Neural cell (in vitro differentiated cells): ENCODE results near the gene POLDIP2. TPM values are rescaled to one million over a fixed set of nuclear protein-coding genes. Genes with fewer than 3 reads are reported as not detected.

ENCODE experiments used
- H2AFZ ChIP-seq: fragments of 200-600, 300-800 bp; sonication (generic), shearing (Covaris generic); 2 replicates; pipeline ENCODE4 v1.6.0; 2014; ENCODE audit warnings: low read depth, mild to moderate bottlenecking, antibody characterized with exemption, low read length, moderate library complexity
- H3F3A ChIP-seq: fragments of 200-600 bp; shearing (Covaris generic); 2 replicates; pipeline ENCODE4 v1.6.1; 2016; ENCODE audit warnings: mild to moderate bottlenecking, moderate library complexity, mixed read lengths, antibody characterized with exemption, low read length; ENCODE audit not compliant: insufficient read depth, poor library complexity, severe bottlenecking
- H3K27ac ChIP-seq: fragments of 200-600, 300-800 bp; sonication (generic), shearing (Covaris generic); 2 replicates; pipeline ENCODE4 v1.5.1; 2014; ENCODE audit warnings: mild to moderate bottlenecking, low read length, moderate library complexity
- H3K27me3 ChIP-seq: fragments of 300-800, 200-600 bp; sonication (generic), shearing (Covaris generic); 2 replicates; pipeline ENCODE4 v1.6.0; 2014; ENCODE audit warnings: mild to moderate bottlenecking, low read depth, low read length, moderate library complexity; ENCODE audit not compliant: insufficient read depth
- H3K36me3 ChIP-seq: fragments of 300-800, 200-600 bp; sonication (generic), shearing (Covaris generic); 2 replicates; pipeline ENCODE4 v1.5.1; 2014; ENCODE audit warnings: mild to moderate bottlenecking, antibody characterized with exemption, low read length, moderate library complexity; ENCODE audit not compliant: insufficient read depth
- H3K4me2 ChIP-seq: fragments of 300-800, 200-600 bp; sonication (generic), shearing (Covaris generic); 2 replicates; pipeline ENCODE4 v1.6.0; 2014; ENCODE audit warnings: mild to moderate bottlenecking, low read length
- H3K4me3 ChIP-seq: fragments of 300-800, 200-600 bp; sonication (generic), shearing (Covaris generic); 2 replicates; pipeline ENCODE4 v1.5.1; 2014; ENCODE audit warnings: mild to moderate bottlenecking, low read length, moderate library complexity
- H3K79me2 ChIP-seq: fragments of 200-600 bp; shearing (Covaris generic); replicated peaks from 2 replicates; pipeline ENCODE4 v1.6.0; 2014; ENCODE audit warnings: mild to moderate bottlenecking, low read length, moderate library complexity; ENCODE audit not compliant: insufficient read depth
- H3K9ac ChIP-seq: fragments of 300-800, 200-600 bp; sonication (generic), shearing (Covaris generic); 2 replicates; pipeline ENCODE4 v1.6.1; 2016; ENCODE audit warnings: mild to moderate bottlenecking, low read length, mixed read lengths
- H3K9me2 ChIP-seq: fragments of 200-600 bp; shearing (Covaris generic); 2 replicates; pipeline ENCODE4 v1.6.1; 2016; ENCODE audit warnings: mild to moderate bottlenecking, low read length, mixed read lengths; ENCODE audit not compliant: insufficient read depth
- H3K9me3 ChIP-seq: fragments of 200-600, 300-800 bp; sonication (generic), shearing (Covaris generic); 2 replicates; pipeline ENCODE4 v1.6.1; 2016; ENCODE audit warnings: mild to moderate bottlenecking, mixed run types, low read length, moderate library complexity, mixed read lengths
- H4K20me1 ChIP-seq: fragments of 200-600 bp; shearing (Covaris generic); 2 replicates; pipeline ENCODE4 v1.6.1; 2016; ENCODE audit warnings: mild to moderate bottlenecking, mixed run types; ENCODE audit not compliant: insufficient read depth
- CTCF ChIP-seq: fragments of 450-650 bp; IDR thresholded peaks from 2 replicates; pipeline ENCODE4 v1.5.1; 2014; ENCODE audit warnings: antibody characterized with exemption, mild to moderate bottlenecking, moderate library complexity; ENCODE audit not compliant: poor library complexity, severe bottlenecking
- EP300 ChIP-seq: fragments of 450-650 bp; conservative IDR thresholded peaks from 2 replicates; pipeline ENCODE4 v1.6.1; 2014; ENCODE audit warnings: antibody characterized with exemption, mild to moderate bottlenecking, moderate library complexity; ENCODE audit not compliant: poor library complexity, severe bottlenecking
- EZH2 ChIP-seq: fragments of 200-600, 300-800 bp; shearing (Covaris generic), sonication (generic); IDR thresholded peaks from 2 replicates; pipeline ENCODE4 v1.6.1; 2014; ENCODE audit warnings: antibody characterized with exemption, low read length, borderline replicate concordance, mild to moderate bottlenecking; ENCODE audit not compliant: insufficient read depth, poor library complexity, severe bottlenecking
- MXI1 ChIP-seq: fragments of 450-650 bp; conservative IDR thresholded peaks from 2 replicates; pipeline ENCODE4 v1.6.1; 2014; ENCODE audit warnings: antibody characterized with exemption, mild to moderate bottlenecking; ENCODE audit not compliant: poor library complexity, severe bottlenecking
- POLR2AphosphoS5 ChIP-seq: IDR thresholded peaks from 2 replicates; pipeline ENCODE4 v1.6.1; 2012
- RAD21 ChIP-seq: fragments of 450-650 bp; conservative IDR thresholded peaks from 2 replicates; pipeline ENCODE4 v1.6.1; 2014; ENCODE audit warnings: antibody characterized with exemption, mild to moderate bottlenecking, moderate library complexity
- REST ChIP-seq: IDR thresholded peaks from 2 replicates; pipeline ENCODE4 v1.6.1; 2012; ENCODE audit warnings: borderline replicate concordance
- SMC3 ChIP-seq: fragments of 450-650 bp; conservative IDR thresholded peaks from 2 replicates; pipeline ENCODE4 v1.6.1; 2014; ENCODE audit warnings: antibody characterized with exemption, mild to moderate bottlenecking, moderate library complexity; ENCODE audit not compliant: poor library complexity
- TAF1 ChIP-seq: IDR thresholded peaks from 2 replicates; pipeline ENCODE4 v1.6.1; 2012; ENCODE audit warnings: low read depth
- polyA plus RNA-seq: library from polyadenylated mRNA; depleted of rRNA; stranded (reverse); fragments of >200 nt; gene quantifications from 2 replicates; pipeline ENCODE4 v1.2.3, GENCODE V29; 2014

The POLDIP2 gene
- polyA plus RNA-seq, 1 donor from 2014 or later: 75.4 TPM

GRCh38 chr17:28404461-28404811 lies 47.1 kb upstream of the POLDIP2 start:
- Histone ChIP-seq H3K36me3 (no peaks in the 10 kb centered on the region), H3K27me3 (no peaks in the 10 kb centered on the region), H3K4me3 (no peak overlapping the region), H2AFZ (no peak overlapping the region), H3F3A (peaks cover 4% of the 10 kb centered on the region), H3K27ac (no peak overlapping the region), H3K79me2 (no peaks in the 10 kb centered on the region), H3K9me2 (no peaks in the 10 kb centered on the region), H3K4me2 (no peak overlapping the region), H3K9ac (no peak overlapping the region), H3K9me3 (no peaks in the 10 kb centered on the region), H4K20me1 (no peaks in the 10 kb centered on the region)
- TF ChIP-seq EZH2 (no peak), CTCF (no peak), EP300 (no peak), REST (no peak), POLR2AphosphoS5 (no peak), SMC3 (no peak), RAD21 (no peak), MXI1 (no peak), TAF1 (no peak)

- H2AFZ ChIP-seq: no peak overlapping the region
- peaks cover 4% of the 10 kb centered on the region for H3F3A ChIP-seq
- H3K9me3 ChIP-seq: no peaks in the 10 kb centered on the region
- no peaks in the 10 kb centered on the region for H3K9me2 ChIP-seq
- no peak overlapping the region for H3K9ac ChIP-seq
- H3K79me2 ChIP-seq: no peaks in the 10 kb centered on the region
- no peaks in the 10 kb centered on the region for H3K27me3 ChIP-seq
- H3K36me3 ChIP-seq: no peaks in the 10 kb centered on the region
- H3K4me2 ChIP-seq: no peak overlapping the region
- H4K20me1 ChIP-seq: no peaks in the 10 kb centered on the region
- TF ChIP-seq MXI1 (no peak), SMC3 (no peak)
- no peak overlapping the region for H3K4me3 ChIP-seq
- no peak overlapping the region for H3K27ac ChIP-seq
These were observed 46.7 kb upstream of the POLDIP2 start for GRCh38 chr17:28404007-28404406.

- no peaks in the 10 kb centered on the region for H3K79me2 ChIP-seq
- H3K27me3 ChIP-seq: no peaks in the 10 kb centered on the region
- no peaks in the 10 kb centered on the region for H3K9me3 ChIP-seq
- no peaks in the 10 kb centered on the region for H3K36me3 ChIP-seq
- TF ChIP-seq POLR2AphosphoS5: no peak
- no peak for TF ChIP-seq EZH2
- TF ChIP-seq EP300: no peak
- TF ChIP-seq TAF1: no peak
- no peak for TF ChIP-seq SMC3
- no peak for TF ChIP-seq REST
- H2AFZ ChIP-seq: no peak overlapping the region
- no peaks in the 10 kb centered on the region for H3K9me2 ChIP-seq
- H3K27ac ChIP-seq: no peak overlapping the region
- no peak overlapping the region for H3K4me3 ChIP-seq
- H4K20me1 ChIP-seq: no peaks in the 10 kb centered on the region
- H3K9ac ChIP-seq: no peak overlapping the region
- H3F3A ChIP-seq: peaks cover 4% of the 10 kb centered on the region
- H3K4me2 ChIP-seq: no peak overlapping the region
These were observed 45.5 kb upstream of the POLDIP2 start for GRCh38 chr17:28402844-28403243.
